GM12878 (cell line): ENCODE measurements around the gene JDP2. TPM values are rescaled to one million over a fixed set of nuclear protein-coding genes. Genes with fewer than 3 reads are reported as not detected.
A peak's percentile ranks its signal among the peaks of the same experiment; 100 is the strongest.

ENCODE experiments used
- ATAC-seq: fragments of 200-7000 bp; cut with Tn5 transposase; 3 replicates; pipeline ENCODE4 v1.9.1; 2020; ENCODE audit warnings: mild to moderate bottlenecking, moderate library complexity
- BruUV-seq: library from RNA; stranded (reverse); fragments of 400-500 nt; replicated peaks from 2 replicates; lab custom pipeline; 2021; lab: Mats Ljungman, UMichigan
- CTCF ChIA-PET: fragments of 300-600 bp; sonication (Branson Sonifier 250); formaldehyde crosslinking; extraction: SDS; loops from one replicate; lab custom pipeline; 2021; ENCODE audit warnings: inconsistent platforms; lab: Yijun Ruan, JAX
- POLR2A ChIA-PET: fragments of 350-600 bp; formaldehyde crosslinking; extraction: SDS; loops from one replicate; lab custom pipeline; 2021; ENCODE audit warnings: inconsistent platforms; lab: Charles Lee
- RAD21 ChIA-PET: fragments of 300-600 bp; sonication (Branson Sonifier 250); formaldehyde crosslinking; loops from one replicate; lab custom pipeline; 2023; ENCODE audit warnings: antibody characterized with exemption; ENCODE audit not compliant: unreplicated experiment; lab: Charles Lee
- SMC1A ChIA-PET: fragments of 300-600 bp; sonication (Branson Sonifier 250); formaldehyde crosslinking; loops from one replicate; lab custom pipeline; 2023; ENCODE audit not compliant: unreplicated experiment, uncharacterized antibody; lab: Charles Lee
- DNase-seq: peaks from one replicate; pipeline ENCODE4 v3.0.0-alpha.2; 2011; ENCODE audit warnings: low read depth, low spot score
- FAIRE-seq: peaks from 3 replicates; lab custom pipeline; 2011; peaks lifted over from hg19 to GRCh38; lab: Jason Lieb, UNC
- H2AFZ ChIP-seq: 2 replicates; pipeline ENCODE4 v1.6.0; 2011; ENCODE audit warnings: low read depth, low read length, control low read depth; ENCODE audit not compliant: control insufficient read depth
- H3K27ac ChIP-seq: 2 replicates; pipeline ENCODE4 v1.5.1; 2011; ENCODE audit warnings: control low read depth; ENCODE audit not compliant: control insufficient read depth, insufficient read depth
- H3K27me3 ChIP-seq, 2 experiments: replicated peaks in 1 of 2; 2 replicates each; pipeline versions ENCODE4 v1.6.0 to v1.6.1; 2011; ENCODE audit warnings: low read length in 1 of 2; ENCODE audit not compliant: control insufficient read depth in 2 of 2, insufficient read depth in 2 of 2
- H3K36me3 ChIP-seq, 2 experiments: 2 replicates each; pipeline ENCODE4 v1.5.1; 2011; ENCODE audit warnings: low read length in 1 of 2; ENCODE audit not compliant: control insufficient read depth in 2 of 2, insufficient read depth in 2 of 2
- H3K4me1 ChIP-seq: 2 replicates; pipeline ENCODE4 v1.6.1; 2011; ENCODE audit warnings: mild to moderate bottlenecking, low read length, moderate library complexity, mixed read lengths; ENCODE audit not compliant: control insufficient read depth, insufficient read depth
- H3K4me2 ChIP-seq: 2 replicates; pipeline ENCODE4 v1.6.0; 2011; ENCODE audit warnings: control low read depth; ENCODE audit not compliant: control insufficient read depth, insufficient read depth
- H3K4me3 ChIP-seq: fragments of 200-600 bp; sonication (generic); 2 replicates; pipeline ENCODE4 v1.5.1; 2016
- H3K79me2 ChIP-seq: 2 replicates; pipeline ENCODE4 v1.6.0; 2011; ENCODE audit warnings: low read length; ENCODE audit not compliant: control insufficient read depth, insufficient read depth
- H3K9ac ChIP-seq: 2 replicates; pipeline ENCODE4 v1.8.0; 2011; ENCODE audit warnings: low read length, control low read depth, mixed read lengths; ENCODE audit not compliant: control insufficient read depth, insufficient read depth
- H3K9me3 ChIP-seq: replicated peaks from 3 replicates; pipeline ENCODE4 v1.5.1; 2011; ENCODE audit warnings: mild to moderate bottlenecking, low read length; ENCODE audit not compliant: control insufficient read depth, insufficient read depth
- H4K20me1 ChIP-seq: 2 replicates; pipeline ENCODE4 v1.6.0; 2011; ENCODE audit not compliant: control insufficient read depth, insufficient read depth
- CHD1 ChIP-seq: IDR thresholded peaks from 2 replicates; pipeline ENCODE4 v1.6.1; 2012; ENCODE audit warnings: low read depth, low read length, improper control_type of control experiment
- KAT2A ChIP-seq: conservative IDR thresholded peaks from 2 replicates; pipeline ENCODE4 v1.6.1; 2011; ENCODE audit warnings: low read depth, low read length; ENCODE audit not compliant: control insufficient read depth
- PBX3 ChIP-seq: IDR thresholded peaks from 2 replicates; pipeline ENCODE4 v1.6.1; 2011; ENCODE audit warnings: mild to moderate bottlenecking, low read depth, low read length, moderate library complexity; ENCODE audit not compliant: insufficient replicate concordance
- SIX5 ChIP-seq: IDR thresholded peaks from 2 replicates; pipeline ENCODE4 v1.6.1; 2011; ENCODE audit warnings: mild to moderate bottlenecking, low read depth, low read length, moderate library complexity; ENCODE audit not compliant: severe bottlenecking
- TARDBP ChIP-seq: IDR thresholded peaks from 2 replicates; pipeline ENCODE4 v1.6.1; 2016; ENCODE audit warnings: borderline replicate concordance
- YY1 ChIP-seq: IDR thresholded peaks from 2 replicates; pipeline ENCODE4 v1.6.1; 2011; ENCODE audit warnings: low read depth, mild to moderate bottlenecking, low read length
- WGBS: methylation state at CpG from one replicate; pipeline ENCODE4 v1.1.6; 2016; ENCODE audit warnings: low lambda C conversion rate; ENCODE audit not compliant: insufficient replicate concordance, insufficient coverage; ENCODE audit errors: missing lambda C conversion rate; 5-methylcytosine and 5-hydroxymethylcytosine counted together
- in situ Hi-C: fragments of 300-500 bp; cut with MboI; formaldehyde crosslinking; loops from 9 replicates; pipeline ENCODE4 v1.14.3; 2018; ENCODE audit warnings: mixed read lengths
- intact Hi-C: fragments of 100-400 bp; cut with micrococcal nuclease; formaldehyde crosslinking; loops from one replicate; pipeline ENCODE4 v1.14.2; 2022; ENCODE audit not compliant: unreplicated experiment
- polyA plus RNA-seq, 11 experiments: library from polyadenylated mRNA; depleted of rRNA in 4 of 11; unstranded in 6 of 11; stranded (reverse) in 5 of 11; fragments of >200 nt; fragmentation: Nextera tagmentation in 4 of 11; fragmentation: Illumina TruSeq in 1 of 11; extraction: Ambion mirVana in 4 of 11; extraction: Trizol in 1 of 11; gene quantifications; 1 replicate in 1 of 11; 2 replicates in 10 of 11; pipeline versions ENCODE4 v1.2.1 to v1.2.3, GENCODE V29; 2011 to 2016; ENCODE audit warnings: inconsistent platforms in 2 of 11, missing spikeins in 2 of 11, low read depth in 1 of 11
- total RNA-seq, 4 experiments: library from RNA; depleted of rRNA in 3 of 4; stranded (reverse); fragments of >200 nt in 3 of 4; fragmentation: Illumina TruSeq in 1 of 4; extraction: Trizol in 1 of 4; gene quantifications; 2 replicates each; pipeline versions ENCODE4 v1.2.1 to v1.2.3, GENCODE V29; 2013 to 2021

The JDP2 gene
- total and polyA plus RNA-seq, 10 of the 15 experiments (the other 5 are each of a cell fraction or from before 2014, with no cell fraction given): 0.71 to 21.3 (median 11.2) TPM

GRCh38 chr14:75401361-75401760, 26.5 kb upstream of the JDP2 start:
- H3K9me3 ChIP-seq: no peaks in the 10 kb centered on the region
- TF ChIP-seq TARDBP: no peak
- TF ChIP-seq CHD1: no peak
- TF ChIP-seq KAT2A: no peak
- no peak overlapping the region for H3K27ac ChIP-seq
- CTCF ChIA-PET: interaction anchor here (3.1 kb wide), 1 partner anchor 52 kb away, joined by 10 read pairs; no protein-coding TSS in a partner anchor
- no peak overlapping the region for H2AFZ ChIP-seq
- H3K4me1 ChIP-seq: no peaks in the 10 kb centered on the region
- no peaks in the 10 kb centered on the region for H4K20me1 ChIP-seq
- no peak for FAIRE-seq
- in situ Hi-C loops (no loop called here), intact Hi-C loops (no loop called here)
- H3K9ac ChIP-seq: no peak overlapping the region
- POLR2A ChIA-PET: no interaction called here
- H3K4me3 ChIP-seq: no peak overlapping the region
- H3K79me2 ChIP-seq: no peaks in the 10 kb centered on the region
- H3K27me3 ChIP-seq: no peaks in the 10 kb centered on the region
- RAD21 ChIA-PET: no interaction called here
- BruUV-seq: no TSS peak
- no peak for ATAC-seq
- no peaks in the 10 kb centered on the region for H3K36me3 ChIP-seq
- no peak for DNase-seq
- SMC1A ChIA-PET: no interaction called here
- H3K4me2 ChIP-seq: no peak overlapping the region
- 57% methylated on average over 10 of the region's 10 CpGs for WGBS

- intact Hi-C loops: no loop called here
- in situ Hi-C loops: no loop called here
These were observed 24.9 kb upstream of the JDP2 start for GRCh38 chr14:75402867-75403413.

More at GRCh38 chr14:75402867-75403413, 24.9 kb upstream of the JDP2 start:
- no peak for DNase-seq
- 83% methylated on average over 3 of the region's 5 CpGs for WGBS
- Histone ChIP-seq H3K9ac (no peak overlapping the region), H3K4me3 (no peak overlapping the region), H3K4me1 (no peaks in the 10 kb centered on the region), H3K4me2 (no peak overlapping the region), H3K27me3 (no peaks in the 10 kb centered on the region), H2AFZ (no peak overlapping the region), H3K79me2 (no peaks in the 10 kb centered on the region), H4K20me1 (no peaks in the 10 kb centered on the region), H3K27ac (no peak overlapping the region), H3K36me3 (no peaks in the 10 kb centered on the region), H3K9me3 (no peaks in the 10 kb centered on the region)
- ChIA-PET CTCF (interaction anchor here (0.9 to 2.2 kb wide), 2 partner anchors 16 to 95 kb away, joined by 3 to 5 read pairs; no protein-coding TSS in a partner anchor), POLR2A (no interaction called here), SMC1A (interaction anchor here (0.9 to 1.4 kb wide), 4 partner anchors 13 to 28 kb away, joined by 3 to 6 read pairs (median 3); no protein-coding TSS in a partner anchor), RAD21 (interaction anchor here (1.2 kb wide), 1 partner anchor 26 kb away, joined by 3 read pairs; no protein-coding TSS in a partner anchor)
- FAIRE-seq: peak; percentile 7
- no peak for ATAC-seq
- BruUV-seq: no TSS peak
- TF ChIP-seq PBX3 (no peak), SIX5 (peak; percentile 35), YY1 (peak; percentile 80)
